Measurements from ENCODE around the gene PDE3A. TPM values are rescaled to one million over a fixed set of nuclear protein-coding genes. Genes with fewer than 3 reads are reported as not detected.

Gene PDE3A
- total RNA-seq, 1 experiment from 2014 or later, result 2.8 TPM

DNA sequence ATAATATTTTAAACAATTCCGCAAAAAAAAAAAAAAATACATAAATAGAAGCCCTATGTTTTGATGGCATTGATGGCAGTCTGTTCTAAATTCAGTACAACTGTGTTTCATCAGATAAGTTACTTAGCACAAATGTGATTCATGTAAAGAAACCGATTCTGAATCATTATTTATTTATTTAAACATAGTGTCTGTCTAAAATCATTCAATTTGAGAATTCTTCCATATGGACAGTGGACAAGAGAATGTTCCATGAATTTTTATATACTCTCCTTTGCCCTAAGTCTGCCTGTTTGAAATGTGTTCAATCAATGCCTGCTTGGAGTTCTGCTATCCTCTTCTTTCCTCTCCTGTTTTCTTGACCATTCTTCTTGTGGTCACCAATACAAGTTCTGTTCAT, 126.5 kb downstream of the PDE3A start:
- no peaks in the 10 kb centered on the region for H3K36me3 Mint-ChIP-seq
- no peak for DNase-seq (ENCODE audit: low spot score)
- H3K27ac Mint-ChIP-seq, result no peak overlapping the region
- POLR2A ChIA-PET, result no interaction called here
- CTCF ChIA-PET, result no interaction called here
- peaks cover 5% of the 10 kb centered on the region; the same call in 1 of the 2 replicates for H3K9me3 Mint-ChIP-seq
- no peak for ATAC-seq
- TF ChIP-seq ERG (CRISPR knock-in tag; IDR thresholded peaks at IDR 0.05) (no peak), ZNF416 (CRISPR knock-in tag; IDR thresholded peaks at IDR 0.05) (no peak), SMAD3 (CRISPR knock-in tag; IDR thresholded peaks at IDR 0.05; ENCODE audit: borderline replicate concordance) (no peak), FOXJ3 (CRISPR knock-in tag; IDR thresholded peaks at IDR 0.05; ENCODE audit: borderline replicate concordance) (no peak), FOXP1 (CRISPR knock-in tag; IDR thresholded peaks at IDR 0.05; ENCODE audit: borderline replicate concordance) (no peak), NR3C1 (CRISPR knock-in tag; conservative IDR thresholded peaks at IDR 0.05; ENCODE audit: low read depth) (no peak), FOXP4 (CRISPR knock-in tag; IDR thresholded peaks at IDR 0.05) (no peak), PRRX2 (CRISPR knock-in tag; IDR thresholded peaks at IDR 0.05) (no peak), NFATC4 (CRISPR knock-in tag; IDR thresholded peaks at IDR 0.05) (no peak), SMAD4 (CRISPR knock-in tag; IDR thresholded peaks at IDR 0.05) (no peak), ATF1 (CRISPR knock-in tag; IDR thresholded peaks at IDR 0.05) (no peak), ELF4 (CRISPR knock-in tag; IDR thresholded peaks at IDR 0.05; ENCODE audit: low read depth) (no peak), STAT6 (CRISPR knock-in tag; conservative IDR thresholded peaks at IDR 0.05; ENCODE audit: low read depth) (no peak), MXD4 (CRISPR knock-in tag; IDR thresholded peaks at IDR 0.05; ENCODE audit: borderline replicate concordance) (no peak)
- TF ChIP-seq, protein P1, sequence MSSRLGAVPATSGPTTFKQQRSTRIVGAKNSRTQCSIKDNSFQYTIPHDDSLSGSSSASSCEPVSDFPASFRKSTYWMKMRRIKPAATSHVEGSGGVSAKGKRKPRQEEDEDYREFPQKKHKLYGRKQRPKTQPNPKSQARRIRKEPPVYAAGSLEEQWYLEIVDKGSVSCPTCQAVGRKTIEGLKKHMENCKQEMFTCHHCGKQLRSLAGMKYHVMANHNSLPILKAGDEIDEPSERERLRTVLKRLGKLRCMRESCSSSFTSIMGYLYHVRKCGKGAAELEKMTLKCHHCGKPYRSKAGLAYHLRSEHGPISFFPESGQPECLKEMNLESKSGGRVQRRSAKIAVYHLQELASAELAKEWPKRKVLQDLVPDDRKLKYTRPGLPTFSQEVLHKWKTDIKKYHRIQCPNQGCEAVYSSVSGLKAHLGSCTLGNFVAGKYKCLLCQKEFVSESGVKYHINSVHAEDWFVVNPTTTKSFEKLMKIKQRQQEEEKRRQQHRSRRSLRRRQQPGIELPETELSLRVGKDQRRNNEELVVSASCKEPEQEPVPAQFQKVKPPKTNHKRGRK (CRISPR knock-in tag; IDR thresholded peaks at IDR 0.05; ENCODE audit: borderline replicate concordance), result no peak
- TF ChIP-seq, protein P2, sequence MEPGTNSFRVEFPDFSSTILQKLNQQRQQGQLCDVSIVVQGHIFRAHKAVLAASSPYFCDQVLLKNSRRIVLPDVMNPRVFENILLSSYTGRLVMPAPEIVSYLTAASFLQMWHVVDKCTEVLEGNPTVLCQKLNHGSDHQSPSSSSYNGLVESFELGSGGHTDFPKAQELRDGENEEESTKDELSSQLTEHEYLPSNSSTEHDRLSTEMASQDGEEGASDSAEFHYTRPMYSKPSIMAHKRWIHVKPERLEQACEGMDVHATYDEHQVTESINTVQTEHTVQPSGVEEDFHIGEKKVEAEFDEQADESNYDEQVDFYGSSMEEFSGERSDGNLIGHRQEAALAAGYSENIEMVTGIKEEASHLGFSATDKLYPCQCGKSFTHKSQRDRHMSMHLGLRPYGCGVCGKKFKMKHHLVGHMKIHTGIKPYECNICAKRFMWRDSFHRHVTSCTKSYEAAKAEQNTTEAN (CRISPR knock-in tag; IDR thresholded peaks at IDR 0.05), result no peak
- peaks cover 15% of the 10 kb centered on the region for H3K4me1 Mint-ChIP-seq
- H3K4me3 Mint-ChIP-seq, result no peak overlapping the region
- no peaks in the 10 kb centered on the region for H3K27me3 Mint-ChIP-seq (ENCODE audit: low read depth)

DNA sequence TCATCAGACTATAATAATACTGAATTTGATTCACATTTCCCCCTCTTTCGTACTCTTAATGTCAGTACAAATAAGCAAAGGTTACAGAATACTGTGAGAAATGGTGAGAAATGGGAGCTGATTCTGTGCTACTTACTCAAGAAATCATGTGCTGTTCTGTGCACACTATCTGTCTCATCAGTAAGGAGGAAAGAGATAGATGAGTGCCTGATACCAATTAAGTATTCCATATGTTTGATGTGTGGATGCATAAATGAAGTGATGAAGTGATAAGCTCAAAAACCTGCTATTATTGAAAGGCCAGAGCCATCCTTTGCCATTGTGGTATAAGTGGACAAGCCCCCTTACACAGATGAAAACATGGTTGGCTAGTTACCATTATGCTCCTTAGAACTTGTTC, 127.7 kb downstream of the PDE3A start:
- Mint-ChIP-seq H3K9me3 (peaks cover 5% of the 10 kb centered on the region; the same call in 1 of the 2 replicates), H3K27me3 (ENCODE audit: low read depth) (no peaks in the 10 kb centered on the region), H3K27ac (no peak overlapping the region), H3K4me3 (no peak overlapping the region), H3K36me3 (no peaks in the 10 kb centered on the region), H3K4me1 (peaks cover 13% of the 10 kb centered on the region)
- no peak for ATAC-seq
- CTCF ChIA-PET, result no interaction called here
- DNase-seq (ENCODE audit: low spot score), result no peak
- POLR2A ChIA-PET, result no interaction called here
- no peak for TF ChIP-seq ATF1 (CRISPR knock-in tag; IDR thresholded peaks at IDR 0.05)
- TF ChIP-seq, protein P3, sequence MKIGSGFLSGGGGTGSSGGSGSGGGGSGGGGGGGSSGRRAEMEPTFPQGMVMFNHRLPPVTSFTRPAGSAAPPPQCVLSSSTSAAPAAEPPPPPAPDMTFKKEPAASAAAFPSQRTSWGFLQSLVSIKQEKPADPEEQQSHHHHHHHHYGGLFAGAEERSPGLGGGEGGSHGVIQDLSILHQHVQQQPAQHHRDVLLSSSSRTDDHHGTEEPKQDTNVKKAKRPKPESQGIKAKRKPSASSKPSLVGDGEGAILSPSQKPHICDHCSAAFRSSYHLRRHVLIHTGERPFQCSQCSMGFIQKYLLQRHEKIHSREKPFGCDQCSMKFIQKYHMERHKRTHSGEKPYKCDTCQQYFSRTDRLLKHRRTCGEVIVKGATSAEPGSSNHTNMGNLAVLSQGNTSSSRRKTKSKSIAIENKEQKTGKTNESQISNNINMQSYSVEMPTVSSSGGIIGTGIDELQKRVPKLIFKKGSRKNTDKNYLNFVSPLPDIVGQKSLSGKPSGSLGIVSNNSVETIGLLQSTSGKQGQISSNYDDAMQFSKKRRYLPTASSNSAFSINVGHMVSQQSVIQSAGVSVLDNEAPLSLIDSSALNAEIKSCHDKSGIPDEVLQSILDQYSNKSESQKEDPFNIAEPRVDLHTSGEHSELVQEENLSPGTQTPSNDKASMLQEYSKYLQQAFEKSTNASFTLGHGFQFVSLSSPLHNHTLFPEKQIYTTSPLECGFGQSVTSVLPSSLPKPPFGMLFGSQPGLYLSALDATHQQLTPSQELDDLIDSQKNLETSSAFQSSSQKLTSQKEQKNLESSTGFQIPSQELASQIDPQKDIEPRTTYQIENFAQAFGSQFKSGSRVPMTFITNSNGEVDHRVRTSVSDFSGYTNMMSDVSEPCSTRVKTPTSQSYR (CRISPR knock-in tag; IDR thresholded peaks at IDR 0.05), result no peak
- no peak for TF ChIP-seq ZNF219 (CRISPR knock-in tag; IDR thresholded peaks at IDR 0.05; ENCODE audit: borderline replicate concordance)
- no peak for TF ChIP-seq ZNF232 (CRISPR knock-in tag; IDR thresholded peaks at IDR 0.05)
- TF ChIP-seq ELF4 (CRISPR knock-in tag; IDR thresholded peaks at IDR 0.05; ENCODE audit: low read depth), result no peak
- TF ChIP-seq USF1 (CRISPR knock-in tag; IDR thresholded peaks at IDR 0.05), result no peak
- no peak for TF ChIP-seq NR3C1 (CRISPR knock-in tag; conservative IDR thresholded peaks at IDR 0.05; ENCODE audit: low read depth)
- no peak for TF ChIP-seq RELA (CRISPR knock-in tag; IDR thresholded peaks at IDR 0.05; ENCODE audit: borderline replicate concordance)
- no peak for TF ChIP-seq ESRRA (CRISPR knock-in tag; IDR thresholded peaks at IDR 0.05; ENCODE audit: borderline replicate concordance)
